ENCODE measurements around the gene VAPB.

The VAPB gene

DNA sequence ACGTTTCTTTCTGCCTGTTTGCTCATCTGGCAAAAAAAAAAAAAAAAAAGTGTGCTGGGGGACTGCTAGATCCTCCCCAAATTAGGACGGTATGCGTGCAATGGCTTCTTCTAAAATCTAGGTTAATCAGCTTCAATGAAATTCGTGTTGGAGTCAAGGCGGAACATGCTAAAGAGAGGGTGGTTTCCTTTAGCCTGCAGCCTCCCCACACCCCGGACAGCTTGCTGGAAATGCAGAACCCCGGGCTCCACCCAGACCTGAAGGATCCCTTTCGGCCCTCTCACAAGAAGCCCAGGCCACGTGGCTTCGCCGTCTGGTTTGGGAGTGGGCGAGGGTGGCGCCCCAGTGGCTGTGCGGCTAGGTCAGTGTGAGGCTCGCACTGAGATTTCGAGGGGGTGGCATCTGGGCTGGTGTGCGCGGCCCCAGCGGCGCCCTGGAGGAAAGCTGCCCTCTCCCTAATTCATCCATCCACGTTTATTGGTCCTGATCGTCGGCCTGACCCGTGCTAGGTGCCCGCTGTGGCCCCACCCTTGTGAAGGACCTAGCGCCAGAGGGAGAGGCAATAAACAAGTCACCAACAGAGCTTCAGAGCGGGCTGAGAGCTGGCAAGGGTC, 77.2 kb downstream of the VAPB start:
- TF ChIP-seq CTCF (conservative IDR thresholded peaks at IDR 0.05) (no peak), ZFX (IDR thresholded peaks at IDR 0.05) (no peak)
- H3K27ac ChIP-seq, result no peak overlapping the region

GRCh38 chr20:58466729-58467571, 77.9 kb downstream of the VAPB start:
- TF ChIP-seq CTCF (conservative IDR thresholded peaks at IDR 0.05) (no peak), ZFX (IDR thresholded peaks at IDR 0.05) (no peak)
- H3K27ac ChIP-seq, result no peak overlapping the region

DNA sequence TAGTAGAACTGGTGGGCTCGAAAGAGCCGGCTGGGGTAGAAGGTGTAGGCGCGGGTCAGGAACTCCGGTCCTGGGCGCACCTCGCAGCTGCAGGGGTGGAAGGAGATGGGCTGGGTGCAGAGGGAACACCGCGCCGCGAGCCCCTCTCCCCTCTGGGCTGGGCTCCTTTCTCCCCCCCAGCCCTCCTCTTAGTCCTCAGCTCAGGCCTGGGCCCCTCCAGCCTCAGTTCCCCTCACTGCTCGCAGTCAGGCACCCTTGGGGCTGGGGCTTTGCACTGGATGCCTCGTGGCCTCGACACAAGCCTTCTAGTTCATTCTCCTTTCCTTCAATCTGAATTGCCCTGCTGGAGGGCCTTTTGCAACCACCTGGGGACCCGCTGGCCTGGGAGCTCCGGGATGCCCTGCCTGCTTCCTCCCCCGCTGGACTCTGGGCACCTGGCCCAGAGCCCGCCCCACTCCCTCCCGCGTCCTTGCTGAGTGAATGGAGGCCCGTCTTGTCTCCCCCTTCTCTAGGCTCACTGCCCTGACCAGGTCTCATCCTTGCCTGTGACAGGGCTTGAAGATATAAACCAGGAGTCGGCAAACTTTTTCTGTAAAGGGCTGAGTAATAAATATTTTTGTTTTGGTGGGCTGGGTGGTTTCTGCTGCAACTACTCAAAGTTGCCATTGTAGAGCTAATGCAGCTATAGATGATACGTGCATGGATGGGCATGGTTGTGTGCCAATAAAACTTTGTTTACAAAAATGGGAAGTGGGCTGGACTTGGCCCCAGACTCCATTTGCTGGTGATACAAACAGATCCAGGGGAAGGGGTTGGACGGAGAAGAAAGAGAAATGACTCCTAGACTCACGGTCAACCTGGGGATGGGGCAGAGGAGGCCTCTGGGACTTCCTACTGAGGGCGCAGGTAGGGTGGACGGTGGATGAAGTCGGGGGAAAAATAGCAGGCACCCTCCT, 78.8 kb downstream of the VAPB start:
- TF ChIP-seq ZFX (IDR thresholded peaks at IDR 0.05), result no peak
- no peak for TF ChIP-seq CTCF (conservative IDR thresholded peaks at IDR 0.05)
- no peak overlapping the region for H3K27ac ChIP-seq

- TF ChIP-seq ZFX (IDR thresholded peaks at IDR 0.05) (no peak), CTCF (conservative IDR thresholded peaks at IDR 0.05) (no peak)
- H3K27ac ChIP-seq, result no peak overlapping the region
These were observed 80.6 kb downstream of the VAPB start for GRCh38 chr20:58469616-58470015.

GRCh38 chr20:58470336-58471192, 81.5 kb downstream of the VAPB start:
- no peak for TF ChIP-seq ZFX (IDR thresholded peaks at IDR 0.05)
- TF ChIP-seq CTCF (conservative IDR thresholded peaks at IDR 0.05), result no peak

GRCh38 chr20:58471193-58472164, 82.5 kb downstream of the VAPB start:
- TF ChIP-seq CTCF (conservative IDR thresholded peaks at IDR 0.05) (no peak), ZFX (IDR thresholded peaks at IDR 0.05) (no peak)
- no peak overlapping the region for H3K27ac ChIP-seq

More at GRCh38 chr20:58470336-58471192, 81.5 kb downstream of the VAPB start:
- no peak overlapping the region for H3K27ac ChIP-seq

Measured in C4-2B (cell line).